IPS DF 6.9 (cell line): ENCODE data around the gene CIART.
"Not testable (repeated sequence)": the region's sequence is repeated elsewhere in the genome, so short reads cannot be mapped to it uniquely, and the experiment has no call there.

Experiments used
- DNase-seq: peaks from one replicate; pipeline ENCODE4 v3.0.0-alpha.2; 2013; ENCODE audit warnings: low read depth, low spot score
- H3K27ac ChIP-seq: one replicate; pipeline ENCODE4 v1.5.1; 2013; ENCODE audit warnings: low read length, control low read depth
- H3K27me3 ChIP-seq: 2 replicates; pipeline ENCODE4 v1.6.1; 2013; ENCODE audit warnings: mild to moderate bottlenecking, low read length; ENCODE audit not compliant: control insufficient read depth, insufficient read depth
- H3K36me3 ChIP-seq: 2 replicates; pipeline ENCODE4 v1.6.1; 2013; ENCODE audit warnings: low read length; ENCODE audit not compliant: control insufficient read depth, insufficient read depth
- H3K4me1 ChIP-seq: 2 replicates; pipeline ENCODE4 v1.6.1; 2013; ENCODE audit warnings: low read length; ENCODE audit not compliant: control insufficient read depth, insufficient read depth
- H3K4me3 ChIP-seq: 2 replicates; pipeline ENCODE4 v1.5.1; 2013; ENCODE audit warnings: mild to moderate bottlenecking, low read length
- H3K9me3 ChIP-seq: 2 replicates; pipeline ENCODE4 v1.6.1; 2013; ENCODE audit warnings: low read length, inconsistent platforms; ENCODE audit not compliant: control insufficient read depth, insufficient read depth
- WGBS: extraction: QIAGEN DNeasy Blood & Tissue Kit; methylation state at CpG from one replicate; pipeline ENCODE4 v1.1.7; 2013; ENCODE audit warnings: mixed read lengths, missing lambda C conversion rate; ENCODE audit not compliant: insufficient read length, insufficient coverage; 5-methylcytosine and 5-hydroxymethylcytosine counted together

The CIART gene

GRCh38 chr1:150308585-150308984 lies 26.2 kb downstream of the CIART start:
- not testable (repeated sequence) for H3K4me3 ChIP-seq
- peaks cover 10% of the 10 kb centered on the region; the same call in 1 of the 2 replicates for H3K36me3 ChIP-seq
- WGBS, result no CpG with 5 or more reads among the region's 9 CpGs

GRCh38 chr1:150309758-150310508 lies 27.6 kb downstream of the CIART start:
- Histone ChIP-seq H3K27ac (no peak overlapping the region), H3K27me3 (no peaks in the 10 kb centered on the region), H3K9me3 (no peaks in the 10 kb centered on the region), H3K4me3 (no peak overlapping the region), H3K4me1 (no peaks in the 10 kb centered on the region), H3K36me3 (peaks cover 10% of the 10 kb centered on the region; the same call in 1 of the 2 replicates)
- no peak for DNase-seq
- WGBS, result 100% methylated on average over 1 of the region's 10 CpGs

More at GRCh38 chr1:150308585-150308984, 26.2 kb downstream of the CIART start:
- H3K27me3 ChIP-seq, H3K4me1 ChIP-seq, H3K9me3 ChIP-seq, DNase-seq, H3K27ac ChIP-seq: not testable (repeated sequence)

- H3K4me3 ChIP-seq, result no peak overlapping the region
- no peak for DNase-seq
- no peaks in the 10 kb centered on the region for H3K9me3 ChIP-seq
- H3K27me3 ChIP-seq, result no peaks in the 10 kb centered on the region
- no peaks in the 10 kb centered on the region for H3K4me1 ChIP-seq
- H3K27ac ChIP-seq, result no peak overlapping the region
- 0 out of 2 replicates have a peak, but pooled peaks cover 6% of the 10 kb centered on the region for H3K36me3 ChIP-seq
- WGBS, result no CpG with 5 or more reads among the region's 2 CpGs
These were observed 29.4 kb downstream of the CIART start for GRCh38 chr1:150311762-150312161.

- not testable (repeated sequence) for DNase-seq, H3K4me1 ChIP-seq, H3K27me3 ChIP-seq, H3K27ac ChIP-seq, H3K36me3 ChIP-seq, H3K9me3 ChIP-seq, H3K4me3 ChIP-seq
- WGBS, result no CpG with 5 or more reads among the region's 4 CpGs
These were observed 32.3 kb downstream of the CIART start for GRCh38 chr1:150314691-150315090.

- no peak for DNase-seq
- no peaks in the 10 kb centered on the region for H3K4me1 ChIP-seq
- no peaks in the 10 kb centered on the region for H3K27me3 ChIP-seq
- peaks cover 4% of the 10 kb centered on the region; the same call in 1 of the 2 replicates for H3K36me3 ChIP-seq
- no peak overlapping the region for H3K27ac ChIP-seq
- whole genome bisulfite sequencing, result no CpG with 5 or more reads among the region's 8 CpGs
- no peak overlapping the region for H3K4me3 ChIP-seq
- no peaks in the 10 kb centered on the region for H3K9me3 ChIP-seq
These were observed 38.3 kb downstream of the CIART start for GRCh38 chr1:150320667-150320978.

- Histone ChIP-seq H3K36me3 (peaks cover 6% of the 10 kb centered on the region; the same call in 1 of the 2 replicates), H3K27me3 (no peaks in the 10 kb centered on the region), H3K4me1 (no peaks in the 10 kb centered on the region), H3K9me3 (no peaks in the 10 kb centered on the region), H3K4me3 (peak overlapping the region; percentile 76), H3K27ac (no peak overlapping the region)
- no peak for DNase-seq
- no CpG with 5 or more reads among the region's 9 CpGs for WGBS
These were observed 39.4 kb downstream of the CIART start for GRCh38 chr1:150321826-150322166.

- H3K36me3 ChIP-seq, result peaks cover 9% of the 10 kb centered on the region; the same call in 1 of the 2 replicates
- no CpG with 5 or more reads among the region's 3 CpGs for WGBS
- DNase-seq, result no peak
- no peaks in the 10 kb centered on the region for H3K9me3 ChIP-seq
- H3K27me3 ChIP-seq, result no peaks in the 10 kb centered on the region
- H3K27ac ChIP-seq, result no peak overlapping the region
- no peaks in the 10 kb centered on the region for H3K4me1 ChIP-seq
- peak overlapping the region; percentile 76; the same call in 1 of the 2 replicates for H3K4me3 ChIP-seq
These were observed 40.0 kb downstream of the CIART start for GRCh38 chr1:150322310-150322709.

- no peak for DNase-seq
- Histone ChIP-seq H3K27me3 (no peaks in the 10 kb centered on the region), H3K36me3 (peaks cover 30% of the 10 kb centered on the region), H3K9me3 (no peaks in the 10 kb centered on the region), H3K4me1 (no peaks in the 10 kb centered on the region), H3K4me3 (no peak overlapping the region), H3K27ac (no peak overlapping the region)
- WGBS, result no CpG with 5 or more reads among the region's 7 CpGs
These were observed 50.4 kb downstream of the CIART start for GRCh38 chr1:150332651-150333290.
